Tibial nerve (tissue), 3 donors: Measurements from ENCODE around the gene CCDC50.

Experiments
- CTCF ChIP-seq, 5 experiments: fragments of 200-600 bp in 3 of 5; fragments of 450-650 bp in 2 of 5; sonication (generic) in 3 of 5; IDR thresholded peaks; one replicate each; pipeline ENCODE4 v1.5.1; 2016 to 2019; ENCODE audit warnings: antibody characterized with exemption in 5 of 5, mild to moderate bottlenecking in 3 of 5, moderate library complexity in 2 of 5
- POLR2A ChIP-seq, 2 donors: fragments of 450-650 bp; IDR thresholded peaks; one replicate each; pipeline ENCODE4 v1.6.1; 2017; ENCODE audit warnings: antibody characterized with exemption in 2 of 2, mild to moderate bottlenecking in 2 of 2, moderate library complexity in 2 of 2

GRCh38 chr3:191342411-191342810 is 13.2 kb downstream of the CCDC50 start:
- no peak for TF ChIP-seq CTCF (IDR thresholded peaks at IDR 0.05)
- no peak for TF ChIP-seq POLR2A (IDR thresholded peaks at IDR 0.05)
